ENCODE data around the gene CLCN2.

The CLCN2 gene

GRCh38 chr3:184299488-184300377, 61.7 kb downstream of the CLCN2 start:
- H3K4me3 Mint-ChIP-seq, result peak overlapping the region; percentile 98
- no peak for TF ChIP-seq CTCF (IDR thresholded peaks at IDR 0.05)
- no peaks in the 10 kb centered on the region for H3K9me3 Mint-ChIP-seq
- peaks cover 42% of the 10 kb centered on the region for H3K36me3 Mint-ChIP-seq (ENCODE audit: low read depth)
- peak overlapping the region; percentile 98 for H3K27ac Mint-ChIP-seq
- no peak for DNase-seq
- H3K4me1 Mint-ChIP-seq, result peaks cover 15% of the 10 kb centered on the region
- H3K27me3 Mint-ChIP-seq (ENCODE audit: low read depth, poor library complexity), result peaks cover 37% of the 10 kb centered on the region

- Mint-ChIP-seq H3K27ac (peak within 1 kb of the TSS; percentile 98), H3K4me1 (peaks cover 15% of the 10 kb centered on the region), H3K27me3 (ENCODE audit: low read depth, poor library complexity) (peaks cover 43% of the 10 kb centered on the region), H3K9me3 (no peaks in the 10 kb centered on the region), H3K4me3 (peak within 1 kb of the TSS; percentile 98), H3K36me3 (ENCODE audit: low read depth) (peaks cover 34% of the 10 kb centered on the region)
- peak; percentile 99 for DNase-seq
- no peak for TF ChIP-seq CTCF (IDR thresholded peaks at IDR 0.05)
These were observed 62.5 kb downstream of the CLCN2 start, which contains the start of gene PSMD2 for GRCh38 chr3:184298759-184299487. Gene PSMD2 (plus strand): TSS chr3:184299241. CDS start chr3:184299267, 26 bp downstream.

- peaks cover 11% of the 10 kb centered on the region for H3K36me3 Mint-ChIP-seq (ENCODE audit: low read depth)
- no peaks in the 10 kb centered on the region for H3K9me3 Mint-ChIP-seq
- H3K4me3 Mint-ChIP-seq, result peak overlapping the region; percentile 45
These were observed 64.8 kb downstream of the CLCN2 start for GRCh38 chr3:184296616-184297015.

More at GRCh38 chr3:184296616-184297015, 64.8 kb downstream of the CLCN2 start:
- no peak for TF ChIP-seq CTCF (IDR thresholded peaks at IDR 0.05)
- peaks cover 58% of the 10 kb centered on the region for H3K27me3 Mint-ChIP-seq (ENCODE audit: low read depth, poor library complexity)
- no peak overlapping the region for H3K27ac Mint-ChIP-seq
- peaks cover 15% of the 10 kb centered on the region for H3K4me1 Mint-ChIP-seq
- no peak for DNase-seq

All from nephron progenitor cell (in vitro differentiated cells).